ENCODE data around the gene ATP10B.

ATP10B gene

GRCh38 chr5:160750938-160751657, 100.9 kb downstream of the ATP10B start:
- no peak for TF ChIP-seq SUZ12 (IDR thresholded peaks at IDR 0.05)
- TF ChIP-seq ZNF384 (IDR thresholded peaks at IDR 0.05): no peak
- no peak for TF ChIP-seq CTBP1 (IDR thresholded peaks at IDR 0.05; ENCODE audit: borderline replicate concordance)
- no peak for TF ChIP-seq FOXM1 (IDR thresholded peaks at IDR 0.05; ENCODE audit: borderline replicate concordance)
- TF ChIP-seq PKNOX1 (IDR thresholded peaks at IDR 0.05): no peak
- TF ChIP-seq HDGF (IDR thresholded peaks at IDR 0.05; ENCODE audit: borderline replicate concordance): no peak
- TF ChIP-seq BHLHE40 (IDR thresholded peaks at IDR 0.05; ENCODE audit: borderline replicate concordance): no peak
- no peak for TF ChIP-seq ELF4 (IDR thresholded peaks at IDR 0.05)
- no peak for TF ChIP-seq ARNT (IDR thresholded peaks at IDR 0.05)
- TF ChIP-seq FOXK2 (IDR thresholded peaks at IDR 0.05): no peak
- TF ChIP-seq L3MBTL2 (conservative IDR thresholded peaks at IDR 0.05): no peak
- no peak for TF ChIP-seq NFRKB (IDR thresholded peaks at IDR 0.05)
- TF ChIP-seq LEF1 (IDR thresholded peaks at IDR 0.05; ENCODE audit: borderline replicate concordance): no peak
- TF ChIP-seq FOXA1 (IDR thresholded peaks at IDR 0.05): no peak
- TF ChIP-seq TARDBP (IDR thresholded peaks at IDR 0.05): no peak
- no peak for TF ChIP-seq SP1 (IDR thresholded peaks at IDR 0.05)
- ChIA-PET POLR2A (no interaction called here), CTCF (no interaction called here)
- DNase-seq (ENCODE audit: extremely low spot score): no peak

GRCh38 chr5:160749682-160750081, 102.3 kb downstream of the ATP10B start:
- no peak for DNase-seq (ENCODE audit: extremely low spot score)
- TF ChIP-seq NFRKB (IDR thresholded peaks at IDR 0.05) (no peak), HDGF (IDR thresholded peaks at IDR 0.05; ENCODE audit: borderline replicate concordance) (no peak), PKNOX1 (IDR thresholded peaks at IDR 0.05) (no peak), SUZ12 (IDR thresholded peaks at IDR 0.05) (no peak), SP1 (IDR thresholded peaks at IDR 0.05) (no peak), CTBP1 (IDR thresholded peaks at IDR 0.05; ENCODE audit: borderline replicate concordance) (no peak), ARNT (IDR thresholded peaks at IDR 0.05) (no peak), FOXK2 (IDR thresholded peaks at IDR 0.05) (no peak), FOXA1 (IDR thresholded peaks at IDR 0.05) (no peak), ZNF384 (IDR thresholded peaks at IDR 0.05) (no peak), ELF4 (IDR thresholded peaks at IDR 0.05) (no peak), LEF1 (IDR thresholded peaks at IDR 0.05; ENCODE audit: borderline replicate concordance) (no peak), BHLHE40 (IDR thresholded peaks at IDR 0.05; ENCODE audit: borderline replicate concordance) (no peak), FOXM1 (IDR thresholded peaks at IDR 0.05; ENCODE audit: borderline replicate concordance) (no peak), TARDBP (IDR thresholded peaks at IDR 0.05) (no peak), L3MBTL2 (conservative IDR thresholded peaks at IDR 0.05) (no peak)
- ChIA-PET POLR2A (no interaction called here), CTCF (no interaction called here)

- no peak for TF ChIP-seq CTBP1 (IDR thresholded peaks at IDR 0.05; ENCODE audit: borderline replicate concordance)
- no peak for TF ChIP-seq ELF4 (IDR thresholded peaks at IDR 0.05)
- no peak for TF ChIP-seq ARNT (IDR thresholded peaks at IDR 0.05)
- TF ChIP-seq LEF1 (IDR thresholded peaks at IDR 0.05; ENCODE audit: borderline replicate concordance): no peak
- no peak for TF ChIP-seq TARDBP (IDR thresholded peaks at IDR 0.05)
- no peak for TF ChIP-seq NFRKB (IDR thresholded peaks at IDR 0.05)
- no peak for TF ChIP-seq BHLHE40 (IDR thresholded peaks at IDR 0.05; ENCODE audit: borderline replicate concordance)
- TF ChIP-seq SP1 (IDR thresholded peaks at IDR 0.05): no peak
- no peak for TF ChIP-seq L3MBTL2 (conservative IDR thresholded peaks at IDR 0.05)
- TF ChIP-seq SUZ12 (IDR thresholded peaks at IDR 0.05): no peak
- no peak for TF ChIP-seq FOXK2 (IDR thresholded peaks at IDR 0.05)
- no peak for TF ChIP-seq PKNOX1 (IDR thresholded peaks at IDR 0.05)
- ChIA-PET POLR2A (no interaction called here), CTCF (no interaction called here)
- DNase-seq (ENCODE audit: extremely low spot score): no peak
Observed at GRCh38 chr5:160749026-160749425, 103.0 kb downstream of the ATP10B start.

GRCh38 chr5:160747987-160748386, 104.0 kb downstream of the ATP10B start:
- ChIA-PET CTCF (no interaction called here), POLR2A (no interaction called here)
- TF ChIP-seq FOXM1 (IDR thresholded peaks at IDR 0.05; ENCODE audit: borderline replicate concordance) (no peak), SP1 (IDR thresholded peaks at IDR 0.05) (no peak), TARDBP (IDR thresholded peaks at IDR 0.05) (no peak), FOXA1 (IDR thresholded peaks at IDR 0.05) (no peak), ZNF384 (IDR thresholded peaks at IDR 0.05) (no peak), LEF1 (IDR thresholded peaks at IDR 0.05; ENCODE audit: borderline replicate concordance) (no peak), FOXK2 (IDR thresholded peaks at IDR 0.05) (no peak), ARNT (IDR thresholded peaks at IDR 0.05) (no peak), NFRKB (IDR thresholded peaks at IDR 0.05) (no peak)
- no peak for DNase-seq (ENCODE audit: extremely low spot score)

- no peak for DNase-seq (ENCODE audit: extremely low spot score)
- ChIA-PET POLR2A (no interaction called here), CTCF (no interaction called here)
- no peak for TF ChIP-seq HDGF (IDR thresholded peaks at IDR 0.05; ENCODE audit: borderline replicate concordance)
- TF ChIP-seq NFRKB (IDR thresholded peaks at IDR 0.05): no peak
- TF ChIP-seq FOXK2 (IDR thresholded peaks at IDR 0.05): no peak
- no peak for TF ChIP-seq ELF4 (IDR thresholded peaks at IDR 0.05)
- TF ChIP-seq PKNOX1 (IDR thresholded peaks at IDR 0.05): no peak
- TF ChIP-seq BHLHE40 (IDR thresholded peaks at IDR 0.05; ENCODE audit: borderline replicate concordance): no peak
- TF ChIP-seq LEF1 (IDR thresholded peaks at IDR 0.05; ENCODE audit: borderline replicate concordance): no peak
- TF ChIP-seq ARNT (IDR thresholded peaks at IDR 0.05): no peak
- TF ChIP-seq SP1 (IDR thresholded peaks at IDR 0.05): no peak
- no peak for TF ChIP-seq CTBP1 (IDR thresholded peaks at IDR 0.05; ENCODE audit: borderline replicate concordance)
- no peak for TF ChIP-seq FOXM1 (IDR thresholded peaks at IDR 0.05; ENCODE audit: borderline replicate concordance)
- no peak for TF ChIP-seq TARDBP (IDR thresholded peaks at IDR 0.05)
- TF ChIP-seq L3MBTL2 (conservative IDR thresholded peaks at IDR 0.05): no peak
- TF ChIP-seq FOXA1 (IDR thresholded peaks at IDR 0.05): no peak
- TF ChIP-seq ZNF384 (IDR thresholded peaks at IDR 0.05): no peak
- TF ChIP-seq SUZ12 (IDR thresholded peaks at IDR 0.05): no peak
Observed at GRCh38 chr5:160747559-160747958, 104.5 kb downstream of the ATP10B start.

All from HEK293T (cell line).